Right renal cortex interstitium (tissue), 3 donors: ENCODE results near the gene KEL. TPM values are rescaled to one million over a fixed set of nuclear protein-coding genes. Genes with fewer than 3 reads are reported as not detected.

Experiments used
- DNase-seq, 3 donors: peaks; one replicate each; pipeline ENCODE4 v3.0.0-alpha.2; 2013; ENCODE audit warnings: low read depth in 3 of 3, low spot score in 2 of 3
- polyA plus RNA-seq, 3 donors: library from polyadenylated mRNA; unstranded; fragments of 120-200 nt; gene quantifications; one replicate each; pipeline ENCODE4 v1.2.1, GENCODE V29; 2013; ENCODE audit not compliant: insufficient read length in 3 of 3

The KEL gene
- polyA plus RNA-seq, 3 donors, result 1.3 to 2.0 (median 1.8) TPM

GRCh38 chr7:142932386-142933091, 29.6 kb downstream of the KEL start:
- no peak for DNase-seq

DNA sequence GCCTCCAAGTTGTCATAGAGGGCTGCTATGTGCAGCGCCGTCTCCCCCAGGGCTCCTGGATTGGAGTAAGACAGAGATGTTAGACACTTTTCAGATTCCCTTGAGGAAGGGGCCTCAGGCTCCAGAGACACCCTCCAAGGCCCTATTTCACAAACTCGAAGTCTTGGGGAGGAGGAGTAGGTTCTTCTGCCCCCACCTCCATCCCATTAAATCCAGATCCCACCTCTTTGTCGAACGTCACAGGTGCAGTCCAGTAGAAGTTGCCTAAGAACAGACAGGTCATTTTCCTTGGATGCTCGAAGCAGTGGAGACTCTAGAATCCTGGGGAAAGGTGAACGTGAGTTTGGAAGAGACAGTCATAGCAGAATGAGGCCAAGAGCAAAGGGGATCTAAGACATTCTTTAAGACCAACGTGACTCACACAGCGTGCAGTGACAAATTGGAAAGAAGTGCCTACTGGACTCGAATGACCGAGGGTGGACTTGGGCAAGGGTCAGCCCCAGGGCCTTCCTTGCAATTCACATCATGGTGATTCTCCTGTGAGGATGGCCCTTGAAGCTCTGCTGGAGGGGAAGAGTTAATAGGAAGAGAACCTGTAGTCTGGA, 31.9 kb downstream of the KEL start:
- DNase-seq, result no peak

DNA sequence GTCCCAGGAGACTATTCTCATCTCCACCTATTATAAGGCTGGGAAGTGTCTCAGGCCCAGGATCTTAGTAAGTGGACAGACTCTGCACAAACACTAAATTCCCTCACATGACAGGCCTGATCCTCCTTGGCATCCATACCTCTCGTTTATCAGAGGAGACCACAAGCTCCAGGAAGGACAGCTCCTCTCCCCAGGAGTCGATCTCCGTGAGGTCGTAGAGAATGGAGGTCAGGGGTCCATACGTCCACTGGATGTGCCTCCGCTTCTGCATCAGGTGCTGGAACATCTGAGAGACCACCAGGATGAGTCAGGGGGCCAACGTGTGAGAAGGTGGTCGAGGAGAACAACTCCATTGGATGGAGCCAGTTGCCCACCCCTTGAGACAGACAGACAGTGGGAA, 34.2 kb downstream of the KEL start:
- no peak for DNase-seq

DNA sequence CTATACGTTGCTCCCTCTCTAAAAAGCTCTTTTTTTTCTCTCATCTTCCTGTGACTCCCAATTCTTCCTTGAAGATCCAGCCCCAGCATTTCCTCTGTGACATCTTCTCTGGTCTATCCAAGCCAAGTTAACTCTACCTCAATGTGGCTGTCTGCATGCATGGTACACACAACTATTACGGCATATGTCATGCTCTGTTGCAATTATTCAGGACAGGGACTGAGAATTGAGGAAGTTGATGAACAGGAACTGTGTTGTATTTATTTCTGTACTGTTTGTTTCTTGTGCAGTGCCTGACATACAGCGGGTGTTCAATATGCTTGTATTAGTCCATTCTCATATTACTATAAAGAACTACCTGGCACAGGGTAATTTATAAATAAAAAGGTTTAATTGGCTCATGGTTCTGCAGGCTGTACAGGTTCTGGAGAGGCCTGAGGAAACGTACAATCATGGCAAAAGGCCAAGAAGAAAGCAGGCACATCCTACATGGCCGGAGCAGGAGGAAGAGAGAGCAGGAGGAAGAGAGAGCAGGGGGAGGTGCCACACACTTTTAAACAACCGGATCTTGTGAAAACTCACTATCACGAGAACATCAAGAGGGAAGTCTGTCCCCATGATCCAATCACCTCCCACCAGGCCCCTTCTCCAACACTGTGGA, 34.9 kb downstream of the KEL start:
- DNase-seq, result no peak

- no peak for DNase-seq
Observed at GRCh38 chr7:142925413-142925812, 36.8 kb downstream of the KEL start.

DNA sequence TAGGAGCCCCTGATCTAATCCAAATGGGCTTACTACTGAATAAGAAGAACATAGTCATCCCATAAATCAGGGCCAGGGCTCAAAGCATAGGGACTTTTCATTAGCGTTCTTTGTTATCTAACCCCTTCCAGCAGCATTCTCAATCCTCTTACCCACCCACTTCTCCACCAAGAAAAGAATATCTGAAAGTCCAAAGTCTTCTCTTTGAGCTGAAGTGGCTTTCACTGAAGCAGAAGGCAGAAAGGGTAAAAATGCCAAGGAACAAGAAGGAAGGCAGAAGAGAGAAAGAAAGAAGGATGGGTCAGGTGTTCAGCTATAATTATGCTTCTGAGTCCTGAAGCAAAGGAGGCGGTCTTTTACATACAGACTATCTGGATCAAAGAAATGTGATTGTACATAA, 38.8 kb downstream of the KEL start:
- DNase-seq, result no peak

DNA sequence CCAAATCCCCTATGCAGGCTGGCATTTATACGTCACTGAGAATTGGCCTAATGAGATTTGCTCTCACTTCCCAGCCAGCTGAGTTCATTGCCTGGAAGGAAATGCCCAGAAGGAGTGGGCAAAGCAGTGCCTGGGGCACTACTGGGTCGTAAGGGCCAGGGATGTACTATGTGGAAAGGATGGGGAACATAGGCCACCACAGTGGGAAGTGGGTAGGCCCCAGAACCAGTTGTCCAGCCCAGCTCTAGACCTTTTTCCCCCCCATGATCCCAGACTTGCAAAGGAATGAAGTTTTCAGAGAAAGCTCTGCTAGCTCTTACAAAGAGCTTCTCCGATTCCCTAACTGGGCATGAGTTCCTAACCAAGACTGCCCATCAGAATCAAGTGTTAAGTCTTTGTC, 42.5 kb downstream of the KEL start:
- DNase-seq, result no peak

- DNase-seq, result no peak
Observed at GRCh38 chr7:142918901-142919300, 43.3 kb downstream of the KEL start.

DNA sequence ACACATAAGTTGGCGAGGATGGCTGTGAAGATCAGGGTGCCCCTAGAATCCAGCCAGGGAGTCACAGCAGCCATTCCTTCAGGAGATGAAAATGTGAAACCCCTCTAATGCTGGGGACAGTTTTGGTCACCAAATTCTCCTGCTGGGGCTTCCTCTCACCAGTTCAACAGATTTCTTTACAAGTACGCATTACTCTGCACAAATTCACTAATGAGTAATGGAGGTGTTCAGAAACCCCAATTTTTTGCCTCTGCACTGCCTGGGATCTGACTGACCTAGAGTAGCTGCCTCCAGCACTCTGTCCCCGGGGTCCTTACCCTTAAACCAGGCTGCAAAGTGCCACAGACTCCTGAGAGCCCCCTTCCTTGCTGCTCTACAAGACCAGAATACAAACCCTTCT, 44.7 kb downstream of the KEL start:
- DNase-seq, result no peak

DNA sequence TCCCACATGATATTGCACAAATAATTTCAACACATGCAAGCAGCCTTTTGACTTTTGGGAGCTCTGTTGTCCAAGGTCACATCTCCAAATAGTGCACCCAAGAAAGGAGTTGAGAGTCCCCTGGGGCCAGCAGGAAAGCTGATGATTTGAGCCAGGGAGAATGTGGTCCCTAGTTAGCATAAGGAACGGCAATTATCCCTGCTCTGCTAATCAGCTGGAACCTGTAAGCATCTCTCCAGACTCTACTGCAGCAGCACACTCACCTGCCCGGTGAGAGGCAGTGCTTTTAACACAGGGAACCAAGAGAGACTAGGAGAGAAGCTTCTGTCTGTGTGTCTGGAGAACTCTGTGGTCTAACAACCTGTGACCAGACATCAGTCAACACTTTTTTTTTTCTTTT, 45.7 kb downstream of the KEL start:
- peak in 1 of 3 donors; percentile 19 for DNase-seq

- no peak for DNase-seq
Observed at GRCh38 chr7:142915315-142915714, 46.8 kb downstream of the KEL start.

- no peak for DNase-seq
Observed at GRCh38 chr7:142914121-142914520, 48.0 kb downstream of the KEL start.

DNA sequence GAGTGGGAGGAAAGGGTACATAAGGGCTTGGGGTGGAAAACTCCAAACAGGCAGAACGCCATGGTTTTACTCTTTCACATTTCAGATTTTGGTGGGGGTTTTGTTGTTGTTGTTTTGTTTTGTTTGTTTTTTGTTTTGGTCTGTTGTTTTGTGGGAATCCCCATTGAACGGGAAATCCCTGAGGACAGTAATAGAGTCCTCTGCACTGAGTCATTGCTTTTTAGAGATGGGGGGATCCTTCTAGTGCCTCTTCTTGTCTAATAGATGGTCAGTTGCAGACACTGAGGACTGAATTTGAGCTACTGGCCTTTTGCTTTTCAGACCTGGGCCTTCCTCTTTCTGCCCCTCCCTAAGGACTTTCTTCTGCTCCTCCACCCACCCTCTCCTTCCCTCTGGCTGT, 48.6 kb downstream of the KEL start:
- DNase-seq, result no peak

DNA sequence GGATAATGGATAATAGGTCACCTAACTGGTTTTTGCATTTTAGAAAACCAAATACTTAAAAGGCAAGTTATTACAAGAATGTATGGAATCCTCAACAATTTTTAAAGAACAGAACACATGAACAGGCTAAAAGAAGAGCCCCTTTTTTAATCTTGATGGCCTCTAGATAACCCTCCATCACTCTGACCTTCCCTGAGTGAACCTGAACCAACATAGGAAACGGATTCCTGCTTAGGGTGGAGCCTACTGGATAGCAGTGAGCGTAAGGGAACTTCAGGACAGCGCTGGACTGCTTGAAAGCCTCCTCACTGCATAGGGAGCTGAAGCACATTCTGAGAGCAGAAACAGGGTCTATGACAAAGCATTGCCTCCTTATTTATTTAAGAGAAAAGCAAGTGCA, 49.1 kb downstream of the KEL start:
- no peak for DNase-seq

GRCh38 chr7:142910481-142910880, 51.7 kb downstream of the KEL start:
- DNase-seq, result no peak

DNA sequence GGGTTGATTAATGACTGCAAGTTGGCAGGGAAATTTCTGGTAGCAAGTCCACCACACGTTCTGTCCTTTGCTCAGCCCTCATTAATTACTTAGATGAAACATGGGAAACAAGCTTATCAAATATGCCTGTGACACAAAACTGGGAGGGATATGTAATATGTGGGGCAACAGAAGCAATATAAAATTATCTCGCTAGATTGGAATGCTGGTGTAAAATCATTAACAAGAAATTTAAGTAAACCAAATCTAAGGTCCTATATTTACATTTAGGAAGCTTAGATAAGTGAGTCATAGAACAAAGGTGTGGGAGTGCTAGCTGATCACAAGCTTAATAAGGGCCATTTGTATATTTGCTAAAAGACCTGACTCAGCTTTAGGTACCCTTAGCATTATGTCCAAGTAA, 52.1 kb downstream of the KEL start:
- no peak for DNase-seq

DNA sequence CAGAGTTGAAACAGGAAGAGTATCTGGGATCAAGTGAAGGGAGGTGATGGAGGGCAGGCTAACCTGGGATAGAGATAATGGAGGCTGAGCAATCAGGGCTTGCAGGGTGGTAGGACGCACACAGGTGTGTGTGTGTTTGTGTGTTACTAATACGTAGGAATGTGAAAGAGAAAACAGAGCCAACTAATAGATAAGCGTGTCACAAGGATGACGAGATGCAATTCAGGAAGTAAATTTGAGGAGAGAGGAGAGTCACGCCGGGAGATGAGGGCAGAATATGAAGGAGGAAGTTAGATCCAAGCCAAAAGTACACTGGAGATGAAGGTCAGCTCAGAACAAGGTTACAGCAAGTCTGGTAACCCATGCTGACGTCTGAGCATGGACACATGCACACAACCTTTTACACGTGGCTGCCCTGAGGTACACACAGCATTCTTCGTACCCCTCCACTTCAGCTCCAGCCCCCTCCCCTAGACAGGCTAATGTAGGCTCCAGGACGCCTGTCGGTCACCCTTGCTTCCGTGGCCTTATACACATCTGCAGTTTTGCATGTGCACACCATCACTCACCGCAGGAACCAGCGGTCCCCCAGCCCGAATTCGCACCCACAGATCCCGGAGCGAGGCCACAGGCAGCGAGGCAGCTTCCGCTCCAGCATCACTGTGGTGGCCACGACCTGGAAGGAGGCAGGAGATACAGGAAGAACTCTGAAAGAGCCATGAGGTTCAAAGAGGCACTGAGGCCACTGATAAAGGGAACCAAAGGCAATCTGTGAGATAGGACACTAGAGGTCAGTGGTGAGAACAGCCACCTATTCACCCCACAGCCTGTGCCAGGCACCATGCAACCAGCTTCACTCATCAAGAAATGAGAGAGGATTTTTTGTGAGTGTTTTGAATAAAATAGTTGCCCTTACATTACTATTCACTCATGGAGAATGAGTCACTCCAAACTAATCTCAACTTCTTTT, 53.0 kb downstream of the KEL start:
- DNase-seq, result no peak

GRCh38 chr7:142908290-142908689, 53.9 kb downstream of the KEL start:
- DNase-seq, result no peak

DNA sequence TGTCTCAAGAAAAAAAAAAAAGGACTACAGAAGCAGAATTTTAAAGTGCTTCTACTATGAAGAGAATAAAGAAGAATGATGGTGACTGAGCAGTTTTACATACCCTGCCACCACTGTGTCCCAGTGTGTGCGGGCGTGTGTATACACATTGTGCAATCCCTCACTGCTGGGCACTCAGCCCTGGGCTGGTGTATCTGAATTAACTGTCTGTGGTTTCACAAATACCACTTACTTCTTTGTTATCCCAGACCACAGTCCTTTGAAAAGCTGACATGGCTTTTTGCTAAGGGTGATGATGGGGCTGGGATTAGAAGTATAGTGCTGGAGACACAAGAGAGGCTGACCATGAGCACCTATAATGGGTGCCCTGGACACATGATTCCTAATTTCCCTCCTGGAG, 55.5 kb downstream of the KEL start:
- DNase-seq, result no peak

DNA sequence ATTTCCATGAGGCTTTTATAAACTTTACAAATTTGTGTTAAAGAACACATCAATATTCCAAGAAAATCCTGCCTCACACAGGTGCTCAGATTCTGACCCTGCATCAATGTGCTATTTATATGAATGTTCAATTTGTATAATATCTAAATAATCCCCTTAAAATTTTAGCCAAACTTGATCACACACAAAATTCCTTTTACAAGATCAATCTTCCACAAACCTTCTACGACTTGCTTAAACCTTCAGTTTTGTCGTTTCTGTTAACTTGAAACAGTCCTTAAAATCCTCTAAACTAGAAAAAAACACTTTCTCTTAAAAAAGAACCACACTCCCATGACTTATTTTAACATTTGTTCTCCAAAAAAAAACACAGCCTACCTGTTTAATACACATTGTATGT, 56.4 kb downstream of the KEL start:
- DNase-seq, result no peak

- DNase-seq, result no peak
Observed at GRCh38 chr7:142904128-142904527, 58.0 kb downstream of the KEL start.
